HG02943 (cell line): Measurements from ENCODE around the gene GNAZ.
A peak's percentile ranks its signal among the peaks of the same experiment; 100 is the strongest.
"Not testable (repeated sequence)": the region's sequence is repeated elsewhere in the genome, so short reads cannot be mapped to it uniquely, and the experiment has no call there.

Source experiments
- ATAC-seq: cut with Tn5 transposase; IDR thresholded peaks from one replicate; pipeline ENCODE4 v1.9.1; 2021; ENCODE audit warnings: mild to moderate bottlenecking, low read depth, moderate library complexity; ENCODE audit not compliant: unreplicated experiment

Gene GNAZ

DNA sequence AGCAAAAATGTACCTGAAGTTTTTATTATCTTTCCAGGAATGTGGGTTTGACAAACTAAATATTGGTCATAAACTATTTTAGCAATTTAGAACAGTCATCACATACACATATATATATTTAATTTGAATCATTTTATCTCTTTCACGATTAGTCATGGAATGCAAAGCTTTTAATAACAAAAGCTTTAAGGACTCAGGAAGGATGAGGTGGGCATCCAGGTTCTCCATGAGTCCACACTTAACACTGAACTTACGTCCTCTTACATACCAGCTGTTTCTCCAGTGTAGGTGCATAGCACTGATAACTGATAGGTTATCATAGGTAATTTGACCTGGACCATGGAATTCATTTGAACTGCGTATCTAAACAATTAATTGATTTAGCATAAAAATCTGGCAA, 28.1 kb upstream of the GNAZ start:
- ATAC-seq: no peak

DNA sequence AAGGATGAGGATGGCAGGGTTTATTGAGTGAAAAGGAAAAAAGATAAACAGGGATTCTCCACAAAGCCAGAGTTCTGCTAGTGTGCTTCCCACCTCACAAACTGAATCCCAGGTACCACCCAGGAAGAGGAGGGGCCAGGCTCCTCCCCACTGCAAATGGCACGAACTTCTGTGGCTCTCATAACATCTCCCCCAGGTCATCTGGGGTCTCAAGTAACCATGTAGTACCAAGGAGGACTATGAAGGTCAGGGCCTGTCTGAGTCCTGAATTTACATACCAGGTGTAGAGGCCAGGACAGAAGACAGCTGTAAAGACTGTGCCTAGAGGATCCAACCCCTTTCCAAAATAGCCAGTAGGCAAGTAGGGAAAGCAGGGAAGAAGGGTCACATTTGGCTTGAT, 25.7 kb upstream of the GNAZ start:
- no peak for ATAC-seq

DNA sequence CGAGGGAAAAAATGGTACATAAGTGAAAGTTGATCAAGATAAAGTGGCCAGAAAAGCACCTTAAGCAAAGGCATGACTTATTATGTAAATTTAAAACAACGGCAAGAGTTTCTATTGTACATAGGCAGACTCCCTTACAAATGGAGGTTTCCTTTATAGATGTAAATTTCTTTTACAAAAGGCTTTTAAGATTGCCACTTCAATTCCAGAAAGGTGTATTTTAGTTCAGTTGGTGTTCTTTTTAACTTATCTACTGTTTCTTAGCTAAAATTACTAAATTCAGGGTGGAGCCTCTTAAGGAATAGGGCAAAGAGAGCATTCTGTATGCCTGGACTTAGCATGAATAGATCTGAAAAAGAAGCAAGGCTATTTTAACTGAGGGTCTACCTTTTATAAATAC, 24.9 kb upstream of the GNAZ start:
- ATAC-seq: no peak

DNA sequence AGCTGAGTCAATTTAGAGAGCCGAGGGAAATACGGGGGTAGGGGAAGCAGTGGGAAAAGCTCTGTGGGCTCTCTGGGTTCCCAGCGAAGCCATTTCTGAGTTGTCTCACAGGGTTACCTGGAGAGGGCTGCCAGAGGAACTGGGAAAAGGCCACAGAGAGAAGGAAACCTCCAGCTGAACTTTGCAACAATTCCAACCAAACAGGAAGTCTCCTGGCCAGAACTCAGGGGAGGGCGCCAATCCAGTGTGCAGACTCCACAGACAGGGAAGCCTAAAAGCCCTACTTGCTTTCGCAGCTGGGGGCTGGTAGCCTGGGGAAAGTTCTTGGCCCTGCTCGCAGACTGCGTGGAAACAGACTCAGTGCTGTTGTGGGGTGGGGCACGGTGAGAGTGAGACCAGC, 23.1 kb upstream of the GNAZ start:
- ATAC-seq: no peak

DNA sequence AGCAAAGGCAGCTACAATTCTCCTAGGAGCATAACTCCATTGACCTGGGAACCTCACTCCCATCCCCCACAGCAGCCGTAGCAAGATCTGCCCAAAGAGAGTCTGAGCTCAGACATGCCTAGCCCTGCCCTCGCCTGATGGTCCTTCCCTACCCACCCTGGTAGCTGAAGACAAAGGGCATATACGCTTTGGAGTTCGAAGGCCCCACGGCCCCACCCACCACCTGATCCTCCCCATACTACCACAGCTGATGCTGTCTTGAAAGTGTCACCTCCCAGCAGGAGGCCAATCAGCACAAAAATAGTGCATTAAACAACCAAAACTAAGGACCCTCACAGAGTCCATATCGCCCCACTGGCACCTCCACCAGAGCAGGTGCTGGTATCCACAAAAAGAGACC, 22.6 kb upstream of the GNAZ start:
- no peak for ATAC-seq

DNA sequence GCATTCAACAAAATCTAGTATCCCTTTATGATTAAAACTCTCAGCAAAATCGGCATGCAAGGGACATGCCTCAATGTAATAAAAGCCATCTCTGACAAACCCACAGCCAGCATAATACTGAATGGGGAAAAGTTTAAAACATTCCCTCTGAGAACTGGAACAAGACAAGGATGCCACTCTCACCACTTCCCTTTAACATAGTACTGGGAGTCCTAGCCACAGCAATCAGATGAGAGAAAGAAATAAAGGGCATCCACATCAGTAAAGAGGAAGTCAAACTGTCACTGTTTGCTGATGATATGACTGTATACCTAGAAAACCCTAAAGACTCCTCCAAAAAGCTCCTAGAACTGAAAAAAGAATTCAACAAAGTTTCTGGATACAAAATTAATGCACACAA, 19.8 kb upstream of the GNAZ start:
- ATAC-seq: not testable (repeated sequence)

DNA sequence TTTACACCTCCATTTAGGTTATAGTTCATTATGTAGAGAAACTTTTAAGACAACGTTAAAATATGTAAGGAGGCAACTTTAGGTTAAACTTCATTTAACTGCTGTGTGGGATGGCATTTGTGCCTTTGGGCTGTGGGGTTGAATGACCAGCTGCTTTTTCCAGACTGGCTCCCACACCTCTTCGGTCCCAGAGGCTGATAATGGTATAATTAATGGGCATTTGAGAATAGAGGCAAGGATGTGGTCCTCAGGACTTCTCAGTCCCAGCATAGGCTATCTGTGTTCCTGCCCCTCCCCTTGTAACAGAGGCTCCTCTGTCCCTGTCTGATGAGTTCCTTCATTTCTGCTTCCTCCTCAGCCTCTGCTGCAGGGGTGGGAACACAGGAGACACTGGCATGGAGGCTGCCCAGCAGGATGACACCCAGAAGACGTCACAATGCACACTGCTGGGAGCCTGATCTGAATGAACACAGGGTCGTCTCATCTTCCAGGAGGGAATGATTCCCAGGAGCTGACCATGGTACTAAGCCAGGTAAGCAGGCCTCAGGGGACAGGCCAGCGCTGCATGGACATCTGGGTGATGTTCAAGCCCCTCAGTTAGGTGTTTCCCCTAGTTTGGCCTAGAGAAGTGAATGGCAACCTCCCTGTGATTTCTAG, 17.1 kb upstream of the GNAZ start:
- no peak for ATAC-seq

DNA sequence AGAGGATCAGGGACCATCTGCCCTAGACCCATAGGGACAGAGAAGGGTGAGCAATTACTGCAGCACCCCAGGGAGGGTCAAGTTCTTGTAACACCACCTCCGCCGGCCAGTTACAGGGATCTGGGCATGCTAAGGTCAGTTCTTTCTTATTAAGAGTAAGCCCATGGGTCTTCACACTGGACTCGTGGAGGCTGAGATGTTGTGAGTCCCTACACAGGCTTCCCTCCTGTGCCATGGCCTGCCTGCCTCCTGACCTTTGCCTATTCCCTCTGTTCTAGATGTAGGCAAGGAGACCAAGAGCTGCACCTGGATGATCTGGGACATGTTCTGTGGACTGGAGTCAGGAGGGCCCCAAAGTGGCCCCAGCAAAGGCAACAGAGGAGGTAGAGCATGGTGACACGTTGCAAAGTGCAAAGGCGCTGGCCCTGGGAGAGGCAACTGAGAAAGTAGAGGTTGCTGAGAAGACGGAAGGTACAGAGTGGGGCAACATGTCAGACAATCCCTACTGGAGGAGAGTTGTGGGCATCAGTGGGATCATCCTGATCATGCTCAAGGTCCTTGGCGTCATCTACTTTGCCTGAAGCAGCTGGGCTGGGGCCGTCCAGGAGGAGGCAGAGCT, 16.3 kb upstream of the GNAZ start:
- ATAC-seq: no peak

DNA sequence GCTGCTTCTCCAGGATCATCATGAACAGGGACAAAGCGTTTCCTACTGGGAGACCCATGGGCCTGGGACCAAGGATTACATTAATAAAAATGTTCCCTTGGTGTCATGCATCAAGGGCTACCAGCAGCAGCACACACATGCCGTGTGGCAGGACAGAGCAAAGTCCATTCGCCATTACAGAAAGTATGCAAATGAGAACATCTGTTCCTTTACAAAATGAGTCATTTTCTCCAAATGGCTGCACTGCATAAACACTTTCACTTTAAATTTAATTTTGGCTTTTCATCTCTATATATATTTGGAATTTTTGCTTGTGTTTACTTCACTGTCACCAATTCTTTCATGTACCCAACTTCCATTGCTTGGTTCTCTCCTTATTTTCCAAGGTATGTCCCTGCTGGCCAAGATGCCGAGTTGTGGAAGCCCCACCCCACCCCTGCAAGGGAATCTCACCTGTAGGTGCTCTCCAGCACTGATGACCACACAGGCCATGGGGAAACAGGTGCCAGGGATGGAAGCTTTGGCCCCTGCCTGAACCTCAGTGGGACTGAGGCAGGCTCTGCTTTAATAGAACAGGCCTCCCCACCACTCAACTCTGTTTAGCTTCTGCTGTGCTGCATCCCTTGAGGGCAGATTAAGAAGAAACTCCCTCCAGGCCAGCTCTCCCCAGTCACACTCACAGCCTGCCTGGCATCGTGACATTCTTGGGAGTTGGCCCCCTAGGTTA, 15.6 kb upstream of the GNAZ start:
- ATAC-seq: peak; percentile 71

DNA sequence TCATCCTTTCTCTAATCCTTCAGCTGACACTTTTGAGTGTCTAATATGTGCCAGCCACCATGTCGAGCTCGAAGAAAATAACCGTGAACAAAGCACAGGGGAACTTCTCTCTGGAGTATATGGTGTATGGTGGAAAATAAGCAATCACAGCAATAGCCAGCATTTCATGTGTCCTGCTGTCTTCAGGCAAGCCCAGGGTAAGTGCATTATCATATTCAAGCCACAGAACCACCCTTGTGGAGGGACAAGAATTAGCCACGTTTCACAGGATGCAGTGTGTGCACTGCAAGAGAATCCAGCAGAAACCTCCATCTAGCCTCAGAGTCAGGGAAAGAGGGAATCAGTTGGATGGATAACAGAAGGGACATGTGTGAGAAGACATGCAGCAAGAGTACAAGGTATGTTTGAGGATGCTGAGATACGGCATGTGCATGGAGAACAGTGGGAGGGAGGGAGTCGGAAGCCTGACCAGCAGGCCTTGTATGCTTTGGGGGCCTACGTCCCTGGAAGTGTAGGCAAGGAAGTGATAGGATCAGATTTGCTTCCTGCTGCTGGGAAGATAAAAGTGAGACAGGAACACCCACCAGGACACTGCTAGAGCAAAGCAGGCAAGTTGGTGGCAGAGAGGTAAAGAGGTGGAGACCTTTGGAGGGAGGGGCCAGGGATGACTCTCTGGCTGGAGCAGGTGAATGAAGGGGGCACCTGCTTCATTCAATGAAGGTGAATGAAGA, 14.7 kb upstream of the GNAZ start:
- no peak for ATAC-seq

DNA sequence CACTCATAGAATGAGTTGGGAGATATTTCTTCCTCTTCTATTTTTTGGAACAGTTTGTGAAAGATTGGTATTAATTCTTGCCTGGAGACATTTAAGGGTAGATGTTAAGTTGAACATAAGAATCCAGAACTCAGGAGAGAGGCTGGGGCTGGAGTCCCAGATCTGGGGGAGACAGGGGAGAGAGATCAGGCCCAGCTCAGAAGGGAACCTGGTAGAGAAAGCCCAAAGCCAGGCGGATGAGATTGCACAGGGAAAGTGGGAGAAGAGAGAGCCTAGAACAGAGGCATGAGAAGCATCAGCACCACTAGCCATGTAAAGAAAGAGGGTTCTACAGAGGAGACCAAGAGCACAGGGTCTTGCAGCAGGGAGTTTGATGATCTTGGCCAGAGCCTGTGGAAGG, 13.0 kb upstream of the GNAZ start:
- no peak for ATAC-seq

DNA sequence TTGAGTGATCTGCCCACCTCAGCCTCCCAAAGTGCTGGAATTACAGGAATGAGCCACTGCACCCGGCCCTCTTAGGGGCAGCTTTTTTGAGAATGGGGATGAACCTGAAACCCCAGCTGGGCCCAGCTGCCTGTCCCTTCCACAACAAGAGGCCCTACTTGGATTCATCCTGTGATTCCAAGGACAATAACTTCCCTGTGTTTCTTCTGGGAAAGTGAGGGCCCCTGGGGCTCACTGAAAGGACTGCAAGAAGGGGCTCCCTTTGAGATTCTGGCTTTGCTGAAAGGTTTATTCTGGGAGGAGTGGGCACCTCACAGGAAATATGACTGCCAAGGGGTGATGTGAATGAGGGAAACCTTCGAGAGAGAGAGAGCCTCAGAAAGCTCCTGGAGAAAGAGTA, 12.3 kb upstream of the GNAZ start:
- ATAC-seq: no peak

DNA sequence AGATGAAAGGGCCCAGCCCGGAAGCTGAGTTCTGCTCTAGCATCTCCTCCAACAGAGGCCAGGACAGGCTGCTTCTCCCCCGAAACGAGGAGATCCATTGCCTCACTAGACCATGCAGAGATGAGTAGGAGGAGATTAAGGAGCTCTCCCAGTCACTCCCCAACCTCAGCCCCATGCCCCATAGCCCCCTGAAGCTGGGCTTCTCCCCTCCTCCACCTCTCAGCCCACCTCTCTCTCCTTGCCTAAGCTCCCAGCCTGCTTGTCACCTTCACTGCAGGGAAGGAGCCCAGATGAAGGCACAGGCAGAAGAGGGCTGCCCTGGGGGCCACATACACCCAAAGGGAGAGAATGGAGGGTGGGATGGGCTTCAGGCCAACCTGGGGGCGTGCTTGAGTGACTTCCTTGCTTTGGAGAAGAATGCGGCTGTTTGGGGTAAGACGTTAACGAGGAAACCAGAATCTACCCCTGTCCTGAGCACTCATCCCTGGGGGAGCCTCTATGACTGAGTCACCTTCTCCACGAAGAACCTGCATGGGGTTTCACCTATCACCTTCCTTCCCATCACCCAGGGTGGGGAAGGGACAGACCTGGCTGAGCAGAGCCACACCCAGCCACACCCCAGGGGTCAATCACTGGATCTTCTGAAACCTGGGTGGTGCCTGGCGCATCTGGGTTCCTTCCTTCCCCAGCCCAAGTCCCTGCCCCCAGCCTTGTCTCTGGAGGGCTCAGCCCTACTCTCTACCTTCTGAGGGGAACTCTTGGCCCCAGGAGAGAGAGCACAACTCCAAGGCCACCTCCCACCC, 11.6 kb upstream of the GNAZ start:
- ATAC-seq: no peak

DNA sequence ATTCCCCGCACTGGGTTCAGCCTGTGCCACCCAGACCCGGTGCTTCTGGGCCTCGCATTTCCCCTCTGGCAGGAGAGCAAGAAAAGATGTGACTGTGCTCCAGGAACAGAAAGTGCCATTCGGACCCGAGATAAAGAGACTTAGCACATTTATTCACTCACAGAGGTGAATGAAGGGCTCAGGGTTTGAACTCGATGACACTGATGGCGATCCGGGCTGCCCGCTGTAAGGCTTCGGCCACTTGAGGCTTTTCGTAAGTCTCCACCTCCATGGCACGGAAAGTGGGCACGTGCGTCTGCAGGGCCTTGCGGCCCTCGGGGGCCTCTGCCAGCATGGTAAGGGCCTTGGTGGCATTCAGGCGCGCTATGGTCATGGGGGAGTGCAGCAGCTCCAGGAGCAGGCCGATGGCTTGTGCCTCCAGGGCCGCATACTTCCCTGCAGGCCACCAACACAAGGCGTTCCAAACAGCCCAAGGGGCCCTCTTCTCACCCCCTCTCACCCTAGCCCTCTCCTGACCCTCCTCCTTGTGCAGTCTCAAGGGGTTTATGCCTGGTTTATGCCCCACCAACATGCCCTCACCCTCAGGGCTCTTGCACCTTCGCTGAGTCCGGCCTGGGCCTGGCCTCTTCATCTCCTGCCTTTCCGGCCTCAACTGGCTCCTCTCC, 10.9 kb upstream of the GNAZ start:
- ATAC-seq: no peak

DNA sequence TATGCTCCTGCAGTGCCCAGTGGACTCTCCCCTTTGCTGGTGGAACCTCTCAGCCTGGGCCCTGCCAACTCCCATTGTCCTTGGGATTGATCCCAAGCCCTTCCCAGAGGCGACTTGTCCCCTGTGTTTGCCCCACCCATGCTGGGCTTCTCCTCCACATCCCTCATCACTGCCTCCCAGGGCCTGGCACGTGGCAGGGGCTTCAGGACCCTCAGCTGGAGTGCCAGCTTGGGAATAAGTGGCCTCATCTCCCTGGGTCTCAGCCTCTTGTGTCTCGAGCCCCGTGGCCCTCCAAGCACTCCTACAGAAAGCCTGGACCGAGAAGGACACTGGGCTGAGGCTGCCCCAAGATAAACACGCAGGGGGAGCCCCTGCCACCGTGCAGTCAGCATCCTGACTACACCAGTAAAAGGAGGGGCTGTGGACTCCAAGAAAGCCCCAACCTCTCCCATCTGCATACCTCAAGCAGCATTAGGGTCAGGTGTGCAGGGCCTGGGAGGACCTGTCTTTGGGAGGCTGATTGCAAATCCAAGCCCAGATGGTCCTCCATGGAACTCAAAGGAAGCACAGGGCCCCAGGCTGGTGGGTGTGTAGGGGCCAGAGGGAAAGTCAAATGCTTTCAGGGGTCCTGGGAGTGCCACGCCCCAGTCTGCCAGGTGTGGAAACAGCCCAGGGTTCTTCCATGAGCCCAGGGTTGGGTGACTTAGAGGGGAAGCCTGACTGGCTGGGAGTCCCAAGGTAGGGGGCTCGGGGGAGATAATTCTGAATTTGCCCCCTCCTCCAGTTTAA, 9.5 kb upstream of the GNAZ start:
- ATAC-seq: no peak

DNA sequence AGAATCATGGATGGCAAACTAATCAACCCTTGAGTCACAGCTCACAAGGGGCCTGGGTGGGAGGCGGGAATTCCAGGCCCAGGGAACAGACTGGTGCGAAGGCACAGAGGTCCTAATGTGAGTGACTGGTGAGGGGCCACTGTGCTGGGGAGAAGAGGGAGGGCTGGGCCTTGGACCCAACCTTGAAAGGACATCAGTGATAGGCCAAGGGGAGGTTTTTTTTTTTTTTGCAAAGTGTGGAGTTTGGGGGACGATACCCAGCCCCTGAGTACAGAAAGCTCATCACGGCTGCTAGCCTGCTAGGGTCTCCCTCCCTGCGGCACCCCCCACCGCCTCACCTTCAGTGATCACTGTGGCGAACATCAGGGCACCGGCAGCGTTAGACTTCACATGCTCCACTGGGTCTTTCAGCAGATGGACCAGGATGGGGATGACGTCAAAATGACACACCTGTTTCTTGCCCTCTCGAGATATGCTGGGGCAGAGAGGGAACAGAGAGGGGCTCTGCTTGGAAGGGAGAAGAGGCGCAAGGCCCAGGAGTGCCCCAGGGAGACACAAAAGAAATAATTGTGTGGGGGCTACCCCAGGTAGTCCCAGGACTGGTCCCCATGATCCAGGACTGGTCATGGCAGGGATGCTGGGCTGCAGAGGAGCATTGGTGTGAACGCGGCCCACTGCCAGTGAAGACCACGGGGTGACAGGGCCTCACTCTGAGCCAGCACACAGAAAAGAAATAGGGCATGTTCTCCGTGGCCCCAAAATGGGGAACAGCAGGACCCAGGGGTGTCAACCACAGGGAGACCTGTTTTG, 8.6 kb upstream of the GNAZ start:
- ATAC-seq: no peak

DNA sequence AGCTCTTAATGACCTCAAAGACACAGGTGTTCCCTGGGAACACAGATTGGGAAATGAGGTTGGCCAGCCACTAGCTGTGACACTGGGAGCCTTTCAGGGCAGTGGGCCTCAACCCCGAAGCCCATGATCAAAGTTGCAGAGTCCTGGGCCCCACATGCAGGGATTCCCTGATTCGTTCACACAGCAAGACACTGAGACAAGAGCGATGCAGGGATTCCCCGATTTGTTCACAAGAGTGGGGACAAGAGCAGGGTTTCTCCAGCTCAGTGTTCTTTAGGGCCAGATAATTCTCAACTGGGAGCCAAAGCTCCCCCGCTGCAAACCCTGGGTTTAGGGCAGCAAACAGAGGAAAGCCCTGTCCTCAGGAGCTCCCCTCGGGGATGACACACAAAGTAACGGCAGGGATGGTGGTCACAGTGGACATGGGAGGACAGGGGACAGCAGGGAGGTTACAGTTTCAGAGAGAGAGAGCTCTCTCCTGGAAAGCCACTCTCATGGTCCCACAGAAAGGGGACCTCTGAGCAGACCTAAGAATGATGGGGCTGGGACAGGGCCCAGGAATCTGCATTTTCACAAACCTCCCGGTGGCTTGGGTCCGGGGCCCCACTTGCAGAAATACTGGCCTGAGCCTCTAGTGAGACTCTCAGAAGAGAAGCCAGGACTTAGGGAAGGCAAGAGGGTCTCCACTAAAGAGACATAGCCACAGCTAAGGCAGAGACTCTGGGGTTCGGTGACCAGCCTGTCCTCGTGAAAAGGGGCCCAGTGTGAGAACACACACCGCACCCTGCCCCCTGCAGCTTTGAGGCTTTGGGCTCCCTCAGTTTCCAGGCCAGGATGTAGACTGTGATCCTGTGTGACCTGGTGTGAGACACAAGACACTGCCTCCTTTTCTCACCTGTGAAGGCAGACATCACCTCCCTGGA, 7.4 kb upstream of the GNAZ start:
- ATAC-seq: no peak
